Articular chondrocyte of knee joint (primary cell): Measurements from ENCODE around the gene CUBN. TPM values are rescaled to one million over a fixed set of nuclear protein-coding genes. Genes with fewer than 3 reads are reported as not detected.

Source experiments
- small RNA-seq: library from RNA; depleted of rRNA; stranded (forward); fragments of <200 nt; gene quantifications from one replicate; pipeline ENCODE3, GENCODE V24; 2012
- total RNA-seq: library from RNA; depleted of rRNA; stranded (reverse); fragments of >200 nt; gene quantifications from 2 replicates; pipeline ENCODE4 v1.2.3, GENCODE V29; 2012

Gene CUBN
- total RNA-seq, result 1.4 and 2.2 TPM in 2 replicates

DNA sequence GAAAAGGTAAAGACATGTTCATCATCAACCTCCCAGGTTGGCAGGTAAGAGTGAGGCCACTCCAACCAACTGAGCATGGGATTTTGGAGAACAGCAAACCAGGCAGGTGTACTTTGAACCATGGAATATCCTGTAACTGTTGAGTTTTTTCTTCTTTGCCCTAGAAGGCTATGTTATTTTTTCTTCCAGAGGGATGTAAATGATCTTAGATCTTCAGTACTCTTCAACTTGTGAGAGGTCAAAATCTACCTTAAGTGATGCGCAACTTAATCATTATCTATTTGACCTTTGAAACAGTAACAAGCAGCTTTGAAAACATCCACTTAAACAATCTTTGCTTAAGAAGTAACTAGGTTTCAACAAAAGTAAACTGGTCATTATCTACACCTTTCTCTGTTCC, at the start of gene CUBN:
TSS of gene CUBN (minus strand) at position 71 of the 400 bp plus-strand sequence. CDS start at position 25, 46 bp downstream.

DNA sequence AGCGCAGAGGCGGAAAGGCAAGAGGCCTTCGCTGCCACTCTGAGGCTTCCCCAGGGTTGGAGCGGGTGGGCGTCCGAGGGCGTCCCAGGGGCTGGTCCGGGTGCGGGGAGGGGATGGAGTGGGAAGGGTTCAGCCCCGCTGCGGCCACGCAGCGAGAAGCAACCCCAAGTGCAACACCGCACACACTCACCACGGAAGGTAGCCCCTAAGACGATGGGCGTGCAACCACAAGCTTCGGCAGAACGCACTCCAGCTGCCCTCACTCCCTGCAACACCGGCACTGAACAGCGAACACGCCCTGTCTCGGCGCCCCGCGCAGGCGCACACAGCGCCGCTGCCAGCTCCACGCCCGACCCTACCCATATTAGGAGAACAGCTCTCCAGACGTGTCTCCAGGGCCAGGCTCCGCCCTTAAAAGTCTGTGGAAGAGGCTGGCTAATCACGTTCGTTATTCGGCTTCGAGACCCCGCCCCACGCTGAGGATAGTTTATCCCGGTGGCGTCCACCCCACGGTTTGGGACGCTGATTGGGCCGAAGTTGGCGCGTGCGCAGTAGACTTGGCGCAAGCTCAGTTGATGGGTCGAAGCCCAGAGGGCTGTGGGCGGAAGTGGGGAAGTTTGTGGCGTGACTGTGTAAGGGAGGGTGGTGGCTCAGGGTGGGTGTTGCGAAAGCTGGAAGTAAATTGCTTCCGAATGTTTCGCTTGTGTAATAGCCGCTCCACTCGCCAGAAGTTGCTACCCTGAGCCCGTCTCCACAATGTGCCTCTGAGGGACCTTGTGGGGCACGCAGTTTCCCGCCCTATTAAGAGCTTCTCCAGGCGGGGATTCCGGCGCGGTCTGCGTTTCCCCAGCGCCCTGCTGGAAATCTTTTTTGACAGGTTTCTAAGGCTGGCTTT, 312.2 kb downstream of the CUBN start, which contains the start of gene RSU1:
TSS of gene RSU1 (minus strand) at position 300 of the 895 bp plus-strand sequence. CDS start 343 bp downstream, outside the sequence.

Small RNA genes within 50 kb of the gene (small RNA-seq; reads per million reads assigned to genes)
- gene AC067747.1, result not detected

Other genes starting within 250 kb of the CUBN start
- 8.1 and 9.4 TPM in 2 replicates for gene TRDMT1, start 71.9 kb upstream of the CUBN start, total RNA-seq
- 8,245 and 10,452 TPM in 2 replicates for gene VIM, start 98.4 kb upstream of the CUBN start, total RNA-seq